NB4 (cell line): Measurements from ENCODE around the gene MTA2.

Experiments
- MYC ChIP-seq: IDR thresholded peaks from 2 replicates; pipeline ENCODE4 v1.6.1; 2011; ENCODE audit warnings: low read depth, low read length
- POLR2A ChIP-seq: IDR thresholded peaks from 2 replicates; pipeline ENCODE4 v1.6.1; 2011; ENCODE audit warnings: mild to moderate bottlenecking; ENCODE audit not compliant: insufficient read length; ENCODE audit errors: extremely low read depth
- TF ChIP-seq, protein P1 (sequence below): IDR thresholded peaks from one replicate; pipeline ENCODE4 v1.5.1; 2012; ENCODE audit warnings: low read depth, low read length
- TF ChIP-seq, protein P2 (sequence below): IDR thresholded peaks from 2 replicates; pipeline ENCODE4 v1.6.1; 2011; ENCODE audit warnings: low read depth, low read length

DNA sequence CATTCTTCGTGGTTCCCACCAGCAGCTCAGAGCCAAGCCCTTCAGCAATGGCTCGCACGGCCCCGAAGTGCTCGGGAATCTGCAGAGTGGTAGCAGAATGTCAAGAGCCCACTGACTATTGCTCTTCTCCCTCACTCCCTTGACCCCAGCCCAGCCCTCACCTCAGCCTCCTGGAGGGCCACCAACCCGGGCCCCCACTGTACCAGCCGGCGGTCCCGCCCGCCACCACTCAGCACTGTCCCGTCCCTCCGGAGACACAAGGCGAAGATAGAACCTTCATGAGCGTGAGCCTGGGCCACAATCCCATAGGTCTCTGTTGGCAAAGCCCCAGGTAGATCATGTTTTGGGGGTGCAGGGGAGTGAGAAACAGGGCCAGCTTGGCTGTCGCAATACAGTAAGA, 4.2 kb upstream of the MTA2 start:
- TF ChIP-seq POLR2A (no peak), MYC (no peak)
- TF ChIP-seq, protein P1, sequence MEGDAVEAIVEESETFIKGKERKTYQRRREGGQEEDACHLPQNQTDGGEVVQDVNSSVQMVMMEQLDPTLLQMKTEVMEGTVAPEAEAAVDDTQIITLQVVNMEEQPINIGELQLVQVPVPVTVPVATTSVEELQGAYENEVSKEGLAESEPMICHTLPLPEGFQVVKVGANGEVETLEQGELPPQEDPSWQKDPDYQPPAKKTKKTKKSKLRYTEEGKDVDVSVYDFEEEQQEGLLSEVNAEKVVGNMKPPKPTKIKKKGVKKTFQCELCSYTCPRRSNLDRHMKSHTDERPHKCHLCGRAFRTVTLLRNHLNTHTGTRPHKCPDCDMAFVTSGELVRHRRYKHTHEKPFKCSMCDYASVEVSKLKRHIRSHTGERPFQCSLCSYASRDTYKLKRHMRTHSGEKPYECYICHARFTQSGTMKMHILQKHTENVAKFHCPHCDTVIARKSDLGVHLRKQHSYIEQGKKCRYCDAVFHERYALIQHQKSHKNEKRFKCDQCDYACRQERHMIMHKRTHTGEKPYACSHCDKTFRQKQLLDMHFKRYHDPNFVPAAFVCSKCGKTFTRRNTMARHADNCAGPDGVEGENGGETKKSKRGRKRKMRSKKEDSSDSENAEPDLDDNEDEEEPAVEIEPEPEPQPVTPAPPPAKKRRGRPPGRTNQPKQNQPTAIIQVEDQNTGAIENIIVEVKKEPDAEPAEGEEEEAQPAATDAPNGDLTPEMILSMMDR, result no peak
- TF ChIP-seq, protein P2, sequence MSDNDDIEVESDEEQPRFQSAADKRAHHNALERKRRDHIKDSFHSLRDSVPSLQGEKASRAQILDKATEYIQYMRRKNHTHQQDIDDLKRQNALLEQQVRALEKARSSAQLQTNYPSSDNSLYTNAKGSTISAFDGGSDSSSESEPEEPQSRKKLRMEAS, result no peak
